HepG2 (cell line): ENCODE data around the gene NF2. TPM values are rescaled to one million over a fixed set of nuclear protein-coding genes. Genes with fewer than 3 reads are reported as not detected.

Source experiments
- ATAC-seq: fragments of 200-7000 bp; cut with Tn5 transposase; 3 replicates; pipeline ENCODE4 v1.9.1; 2020; ENCODE audit warnings: mild to moderate bottlenecking, moderate library complexity
- BruUV-seq: library from RNA; stranded (reverse); fragments of 400-500 nt; replicated peaks from 2 replicates; lab custom pipeline; 2021; lab: Mats Ljungman, UMichigan
- CTCF ChIA-PET: fragments of 300-600 bp; formaldehyde crosslinking; extraction: SDS; loops from one replicate; lab custom pipeline; 2021; ENCODE audit warnings: low total read pairs, inconsistent platforms, low intra/inter-chr PET ratio; lab: Yijun Ruan, JAX
- POLR2A ChIA-PET: fragments of 350-600 bp; sonication (Branson Sonifier 250); formaldehyde crosslinking; loops from one replicate; lab custom pipeline; 2020; ENCODE audit warnings: antibody characterized with exemption, inconsistent platforms; lab: Yijun Ruan, JAX
- DNase-seq: peaks from one replicate; pipeline ENCODE4 v3.0.0-alpha.2; 2015; ENCODE audit warnings: low spot score
- FAIRE-seq: peaks from 3 replicates; lab custom pipeline; 2011; peaks lifted over from hg19 to GRCh38; lab: Jason Lieb, UNC
- H2AFZ ChIP-seq: one replicate; pipeline ENCODE4 v1.6.1; 2011; ENCODE audit warnings: low read length, inconsistent platforms
- H3K27ac ChIP-seq: fragments of 300-600 bp; 3 replicates; pipeline ENCODE4 v1.8.0; 2011; ENCODE audit warnings: mixed run types, mild to moderate bottlenecking, mixed read lengths, low read length, inconsistent platforms; ENCODE audit not compliant: insufficient read depth; ENCODE audit errors: extremely low read length
- H3K27me3 ChIP-seq, 2 experiments: fragments of 200-600 bp in 1 of 2; 2 replicates in 1 of 2; 3 replicates in 1 of 2; pipeline versions ENCODE4 v1.6.0 to v1.8.0; 2011; ENCODE audit warnings: low read length in 2 of 2, mild to moderate bottlenecking in 2 of 2, moderate library complexity in 2 of 2, inconsistent platforms in 1 of 2; ENCODE audit not compliant: insufficient read depth in 2 of 2, control insufficient read depth in 1 of 2
- H3K36me3 ChIP-seq, 2 experiments: fragments of 200-600 bp in 1 of 2; replicated peaks in 1 of 2; 2 replicates in 1 of 2; 3 replicates in 1 of 2; pipeline versions ENCODE4 v1.5.1 to v1.8.0; 2011; ENCODE audit warnings: low read length in 2 of 2, inconsistent platforms in 1 of 2; ENCODE audit not compliant: insufficient read depth in 2 of 2, control insufficient read depth in 1 of 2
- H3K4me1 ChIP-seq: 2 replicates; pipeline ENCODE4 v1.5.1; 2012; ENCODE audit warnings: low read length, inconsistent platforms; ENCODE audit not compliant: insufficient read depth
- H3K4me2 ChIP-seq: 2 replicates; pipeline ENCODE4 v1.6.0; 2011; ENCODE audit warnings: low read depth, low read length, inconsistent platforms
- H3K4me3 ChIP-seq, 3 experiments: fragments of 200-600 bp in 1 of 3; sonication (generic), shearing (Covaris generic) in 1 of 3; replicated peaks in 1 of 3; 2 replicates each; pipeline ENCODE4 v1.5.1; 2011 to 2016; ENCODE audit warnings: low read length in 3 of 3, inconsistent platforms in 2 of 3, low read depth in 2 of 3, mild to moderate bottlenecking in 2 of 3, control low read depth in 1 of 3, mixed read lengths in 1 of 3; ENCODE audit not compliant: insufficient read depth in 1 of 3
- H3K79me2 ChIP-seq: one replicate; pipeline ENCODE4 v1.6.1; 2011; ENCODE audit warnings: low read length, inconsistent platforms; ENCODE audit not compliant: insufficient read depth
- H3K9ac ChIP-seq: 2 replicates; pipeline ENCODE4 v1.6.0; 2011; ENCODE audit warnings: mild to moderate bottlenecking, low read depth, low read length, inconsistent platforms; ENCODE audit not compliant: insufficient read depth
- H3K9me3 ChIP-seq: 2 replicates; pipeline ENCODE4 v1.5.1; 2012; ENCODE audit warnings: mild to moderate bottlenecking, low read length
- H4K20me1 ChIP-seq: 2 replicates; pipeline ENCODE4 v1.6.0; 2011; ENCODE audit warnings: inconsistent platforms, mild to moderate bottlenecking, low read length, moderate library complexity; ENCODE audit not compliant: insufficient read depth
- ADNP ChIP-seq: sonication (generic); formaldehyde crosslinking; IDR thresholded peaks from 2 replicates; pipeline ENCODE4 v1.4.0; 2020; ENCODE audit warnings: missing genetic modification reagents
- ATF3 ChIP-seq: sonication (generic); formaldehyde crosslinking; IDR thresholded peaks from 2 replicates; pipeline ENCODE4 v1.4.0; 2020; ENCODE audit warnings: missing genetic modification reagents
- ATM ChIP-seq: fragments of 450-650 bp; IDR thresholded peaks from 2 replicates; pipeline ENCODE4 v1.7.1; 2017; ENCODE audit warnings: mild to moderate bottlenecking, borderline replicate concordance
- CC2D1A ChIP-seq: sonication (generic); formaldehyde crosslinking; IDR thresholded peaks from 2 replicates; pipeline ENCODE4 v1.8.1; 2023; ENCODE audit warnings: mild to moderate bottlenecking, missing genetic modification reagents
- GFI1 ChIP-seq: sonication (generic); formaldehyde crosslinking; IDR thresholded peaks from 2 replicates; pipeline ENCODE4 v1.5.0; 2020; ENCODE audit warnings: missing genetic modification reagents, mild to moderate bottlenecking, borderline replicate concordance
- HIVEP1 ChIP-seq: sonication (generic); formaldehyde crosslinking; IDR thresholded peaks from 2 replicates; pipeline ENCODE4 v1.4.0; 2020; ENCODE audit warnings: mild to moderate bottlenecking, missing genetic modification reagents
- MED13 ChIP-seq: sonication (generic); formaldehyde crosslinking; IDR thresholded peaks from 2 replicates; pipeline ENCODE4 v1.5.0; 2020; ENCODE audit warnings: missing genetic modification reagents
- MLX ChIP-seq: IDR thresholded peaks from 2 replicates; pipeline ENCODE4 v1.6.1; 2016
- NCOR1 ChIP-seq: fragments of 200-600 bp; sonication (generic); IDR thresholded peaks from 2 replicates; pipeline ENCODE4 v1.7.0; 2017; ENCODE audit warnings: antibody characterized with exemption, low read length, borderline replicate concordance
- NFYB ChIP-seq: sonication (generic); formaldehyde crosslinking; IDR thresholded peaks from 2 replicates; pipeline ENCODE4 v1.4.0; 2020; ENCODE audit warnings: missing genetic modification reagents
- PHF5A ChIP-seq: IDR thresholded peaks from one replicate; pipeline ENCODE4 v1.6.1; 2018; ENCODE audit warnings: low read depth, missing genetic modification reagents; ENCODE audit not compliant: unreplicated experiment
- SATB2 ChIP-seq: sonication (generic); formaldehyde crosslinking; IDR thresholded peaks from 2 replicates; pipeline ENCODE4 v1.5.0; 2020; ENCODE audit warnings: missing genetic modification reagents
- TIGD3 ChIP-seq: sonication (generic); formaldehyde crosslinking; IDR thresholded peaks from 2 replicates; pipeline ENCODE4 v1.5.1; 2020; ENCODE audit warnings: mild to moderate bottlenecking, missing genetic modification reagents, borderline replicate concordance
- ZNF263 ChIP-seq: sonication (generic); formaldehyde crosslinking; IDR thresholded peaks from 2 replicates; pipeline ENCODE4 v1.4.0; 2020; ENCODE audit warnings: missing genetic modification reagents
- ZNF530 ChIP-seq: sonication (generic); formaldehyde crosslinking; IDR thresholded peaks from 2 replicates; pipeline ENCODE4 v1.5.0; 2020; ENCODE audit warnings: low read depth, mild to moderate bottlenecking, missing genetic modification reagents
- ZNF563 ChIP-seq: sonication (generic); formaldehyde crosslinking; IDR thresholded peaks from 2 replicates; pipeline ENCODE4 v1.8.0; 2022; ENCODE audit warnings: mild to moderate bottlenecking, moderate library complexity, missing genetic modification reagents
- ZNF615 ChIP-seq: sonication (generic); formaldehyde crosslinking; IDR thresholded peaks from 2 replicates; pipeline ENCODE4 v1.5.0; 2020; ENCODE audit warnings: mild to moderate bottlenecking, missing genetic modification reagents, borderline replicate concordance
- ZSCAN20 ChIP-seq: sonication (generic); formaldehyde crosslinking; IDR thresholded peaks from 2 replicates; pipeline ENCODE4 v1.4.0; 2020; ENCODE audit warnings: missing genetic modification reagents, mild to moderate bottlenecking, borderline replicate concordance
- ZSCAN9 ChIP-seq: IDR thresholded peaks from 2 replicates; pipeline ENCODE4 v1.6.1; 2016; ENCODE audit warnings: borderline replicate concordance
- ZXDC ChIP-seq: sonication (generic); formaldehyde crosslinking; IDR thresholded peaks from 2 replicates; pipeline ENCODE4 v1.5.0; 2020; ENCODE audit warnings: mild to moderate bottlenecking, missing genetic modification reagents
- WGBS: methylation state at CpG from one replicate; pipeline ENCODE4 v1.1.6; 2017; ENCODE audit warnings: low lambda C conversion rate; 5-methylcytosine and 5-hydroxymethylcytosine counted together
- in situ Hi-C: cut with HindIII; loops from 2 replicates; pipeline ENCODE4 v1.10.0; 2017; ENCODE audit warnings: low pct_unique_long_range_greater_than_20kb; ENCODE audit not compliant: extremely low pct_ligation_motif_present
- intact Hi-C: fragments of 100-400 bp; cut with micrococcal nuclease; formaldehyde crosslinking; loops from one replicate; pipeline ENCODE4 v1.10.0; 2022; ENCODE audit not compliant: unreplicated experiment
- polyA plus RNA-seq, 8 experiments: library from polyadenylated mRNA; depleted of rRNA in 3 of 8; stranded (reverse) in 7 of 8; unstranded in 1 of 8; fragments of >200 nt; fragmentation: Illumina TruSeq in 4 of 8; extraction: Trizol in 4 of 8; gene quantifications; 2 replicates each; pipeline versions ENCODE4 v1.2.1 to v1.2.3, GENCODE V29; 2011 to 2016; ENCODE audit warnings: low read depth in 4 of 8, missing spikeins in 1 of 8, mixed read lengths in 1 of 8; ENCODE audit not compliant: insufficient read depth in 1 of 8
- total RNA-seq, 5 experiments: library from RNA; depleted of rRNA; stranded (reverse); fragments of >200 nt; fragmentation: Illumina TruSeq; extraction: Trizol; gene quantifications; 2 replicates each; pipeline ENCODE4 v1.2.3, GENCODE V29; 2016; ENCODE audit warnings: low read depth in 1 of 5

NF2 gene
- total and polyA plus RNA-seq, 2 of the 13 experiments (the other 11 are each of a cell fraction or from before 2014, with no cell fraction given): 9.3 to 33.3 TPM

- no peak for TF ChIP-seq SATB2 (CRISPR knock-in tag)
- no peak for TF ChIP-seq MED13
- TF ChIP-seq ZNF615 (CRISPR knock-in tag): no peak
- TF ChIP-seq ATF3 (CRISPR knock-in tag): no peak
- TF ChIP-seq NFYB: no peak
- no peak for TF ChIP-seq PHF5A
Observed at GRCh38 chr22:29729161-29729560, 125.7 kb downstream of the NF2 start (continued).

GRCh38 chr22:29731058-29731850 lies 127.8 kb downstream of the NF2 start:
- no peak for FAIRE-seq
- TF ChIP-seq ZSCAN9 (no peak), NCOR1 (no peak), MLX (CRISPR knock-in tag) (no peak), TIGD3 (CRISPR knock-in tag) (no peak), ZXDC (CRISPR knock-in tag) (no peak), CC2D1A (no peak), ATM (no peak), ZNF263 (no peak), GFI1 (no peak), ZSCAN20 (no peak), ZNF530 (CRISPR knock-in tag) (no peak), ZNF563 (CRISPR knock-in tag) (no peak), ADNP (CRISPR knock-in tag) (no peak), HIVEP1 (CRISPR knock-in tag) (no peak)

More at GRCh38 chr22:29731058-29731850, 127.8 kb downstream of the NF2 start:
- ChIA-PET CTCF (no interaction called here), POLR2A (no interaction called here)
- H3K9ac ChIP-seq: no peak overlapping the region
- intact Hi-C loops: no loop called here
- H3K27me3 ChIP-seq: no peaks in the 10 kb centered on the region
- no peaks in the 10 kb centered on the region for H3K9me3 ChIP-seq
- BruUV-seq: no TSS peak
- no peak for ATAC-seq
- no peak overlapping the region for H3K4me3 ChIP-seq
- in situ Hi-C loops: no loop called here
- no peaks in the 10 kb centered on the region for H3K79me2 ChIP-seq
- H3K36me3 ChIP-seq: peaks cover 1 to 3% of the 10 kb centered on the region in 2 experiments; a peak in 2 of 5 replicates
- H2AFZ ChIP-seq: no peak overlapping the region
- 88% methylated on average over 16 of the region's 18 CpGs for WGBS
- no peak overlapping the region for H3K27ac ChIP-seq
- DNase-seq: no peak
- no peak overlapping the region for H3K4me2 ChIP-seq
- peaks cover 15% of the 10 kb centered on the region; the same call in 1 of the 2 replicates for H3K4me1 ChIP-seq
- no peaks in the 10 kb centered on the region for H4K20me1 ChIP-seq
